ENCODE measurements around the gene SLC29A1. TPM values are rescaled to one million over a fixed set of nuclear protein-coding genes. Genes with fewer than 3 reads are reported as not detected.
"Not testable (repeated sequence)": the region's sequence is repeated elsewhere in the genome, so short reads cannot be mapped to it uniquely, and the experiment has no call there.

SLC29A1 gene
- total RNA-seq, 1 donor, result 9.5 TPM

GRCh38 chr6:44228433-44228832, 5.0 kb downstream of the SLC29A1 start:
- TF ChIP-seq, protein P1, sequence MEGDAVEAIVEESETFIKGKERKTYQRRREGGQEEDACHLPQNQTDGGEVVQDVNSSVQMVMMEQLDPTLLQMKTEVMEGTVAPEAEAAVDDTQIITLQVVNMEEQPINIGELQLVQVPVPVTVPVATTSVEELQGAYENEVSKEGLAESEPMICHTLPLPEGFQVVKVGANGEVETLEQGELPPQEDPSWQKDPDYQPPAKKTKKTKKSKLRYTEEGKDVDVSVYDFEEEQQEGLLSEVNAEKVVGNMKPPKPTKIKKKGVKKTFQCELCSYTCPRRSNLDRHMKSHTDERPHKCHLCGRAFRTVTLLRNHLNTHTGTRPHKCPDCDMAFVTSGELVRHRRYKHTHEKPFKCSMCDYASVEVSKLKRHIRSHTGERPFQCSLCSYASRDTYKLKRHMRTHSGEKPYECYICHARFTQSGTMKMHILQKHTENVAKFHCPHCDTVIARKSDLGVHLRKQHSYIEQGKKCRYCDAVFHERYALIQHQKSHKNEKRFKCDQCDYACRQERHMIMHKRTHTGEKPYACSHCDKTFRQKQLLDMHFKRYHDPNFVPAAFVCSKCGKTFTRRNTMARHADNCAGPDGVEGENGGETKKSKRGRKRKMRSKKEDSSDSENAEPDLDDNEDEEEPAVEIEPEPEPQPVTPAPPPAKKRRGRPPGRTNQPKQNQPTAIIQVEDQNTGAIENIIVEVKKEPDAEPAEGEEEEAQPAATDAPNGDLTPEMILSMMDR (IDR thresholded peaks at IDR 0.05; ENCODE audit: insufficient read depth, low read depth, low read length), result no peak
- no peak for DNase-seq (ENCODE audit: low read depth)

DNA sequence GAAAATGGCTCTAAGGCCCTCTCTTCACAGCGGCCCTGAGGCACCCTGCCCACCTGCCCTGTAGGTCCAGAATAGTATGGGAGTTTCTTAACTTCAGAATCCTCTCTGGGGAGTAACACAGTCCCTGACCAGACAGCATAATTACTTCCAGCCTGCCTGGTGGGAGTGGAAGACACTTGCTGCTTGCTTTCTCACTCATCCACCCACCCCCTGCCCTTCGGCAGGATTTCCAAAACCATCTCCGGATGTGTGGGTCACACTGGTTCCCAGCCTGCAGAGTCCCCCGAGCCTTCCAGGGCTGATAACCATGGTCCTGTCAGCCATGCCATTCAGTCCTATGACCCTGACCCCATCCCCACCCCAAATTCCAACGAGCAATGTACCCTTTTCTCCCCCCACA, 5.4 kb downstream of the SLC29A1 start:
- no peak for DNase-seq (ENCODE audit: low read depth)
- H3K4me3 ChIP-seq (ENCODE audit: low read depth, low read length), result no peak overlapping the region
- TF ChIP-seq, protein P1 (IDR thresholded peaks at IDR 0.05; ENCODE audit: insufficient read depth, low read depth, low read length), result no peak

More at GRCh38 chr6:44228433-44228832, 5.0 kb downstream of the SLC29A1 start:
- H3K4me3 ChIP-seq (ENCODE audit: low read depth, low read length), result no peak overlapping the region

GRCh38 chr6:44229376-44230033, 6.1 kb downstream of the SLC29A1 start:
- H3K4me3 ChIP-seq (ENCODE audit: low read depth, low read length), result no peak overlapping the region
- DNase-seq (ENCODE audit: low read depth), result no peak
- TF ChIP-seq, protein P1 (IDR thresholded peaks at IDR 0.05; ENCODE audit: insufficient read depth, low read depth, low read length), result no peak

DNA sequence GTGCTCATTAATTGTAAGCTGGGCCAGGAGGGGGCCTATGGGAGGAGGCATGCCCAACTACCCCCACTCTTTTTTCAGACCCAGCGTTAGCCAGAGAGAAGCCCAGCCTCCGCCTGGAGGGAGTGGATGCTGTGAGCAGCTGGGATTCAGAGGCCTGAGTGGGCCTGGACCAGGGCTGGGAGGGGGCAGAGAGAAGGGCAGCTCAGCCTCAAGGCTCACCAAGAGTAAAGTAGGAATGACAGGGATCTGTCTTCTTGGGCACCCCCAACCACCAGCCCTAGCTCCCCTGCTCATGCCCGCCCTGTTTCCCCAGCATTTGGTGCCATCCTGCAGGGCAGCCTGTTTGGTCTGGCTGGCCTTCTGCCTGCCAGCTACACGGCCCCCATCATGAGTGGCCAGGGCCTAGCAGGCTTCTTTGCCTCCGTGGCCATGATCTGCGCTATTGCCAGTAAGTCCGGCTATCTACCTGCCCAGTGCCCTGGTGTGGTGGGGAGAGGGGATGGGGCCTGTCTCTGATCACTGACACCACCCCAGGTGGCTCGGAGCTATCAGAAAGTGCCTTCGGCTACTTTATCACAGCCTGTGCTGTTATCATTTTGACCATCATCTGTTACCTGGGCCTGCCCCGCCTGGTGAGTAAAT, 6.8 kb downstream of the SLC29A1 start:
- H3K4me3 ChIP-seq (ENCODE audit: low read depth, low read length), result no peak overlapping the region
- TF ChIP-seq, protein P1 (IDR thresholded peaks at IDR 0.05; ENCODE audit: insufficient read depth, low read depth, low read length), result no peak
- DNase-seq (ENCODE audit: low read depth), result no peak

- not testable (repeated sequence) for DNase-seq (ENCODE audit: low read depth); H3K4me3 ChIP-seq (ENCODE audit: low read depth, low read length)
These were observed 8.0 kb downstream of the SLC29A1 start for GRCh38 chr6:44231426-44231825.

DNA sequence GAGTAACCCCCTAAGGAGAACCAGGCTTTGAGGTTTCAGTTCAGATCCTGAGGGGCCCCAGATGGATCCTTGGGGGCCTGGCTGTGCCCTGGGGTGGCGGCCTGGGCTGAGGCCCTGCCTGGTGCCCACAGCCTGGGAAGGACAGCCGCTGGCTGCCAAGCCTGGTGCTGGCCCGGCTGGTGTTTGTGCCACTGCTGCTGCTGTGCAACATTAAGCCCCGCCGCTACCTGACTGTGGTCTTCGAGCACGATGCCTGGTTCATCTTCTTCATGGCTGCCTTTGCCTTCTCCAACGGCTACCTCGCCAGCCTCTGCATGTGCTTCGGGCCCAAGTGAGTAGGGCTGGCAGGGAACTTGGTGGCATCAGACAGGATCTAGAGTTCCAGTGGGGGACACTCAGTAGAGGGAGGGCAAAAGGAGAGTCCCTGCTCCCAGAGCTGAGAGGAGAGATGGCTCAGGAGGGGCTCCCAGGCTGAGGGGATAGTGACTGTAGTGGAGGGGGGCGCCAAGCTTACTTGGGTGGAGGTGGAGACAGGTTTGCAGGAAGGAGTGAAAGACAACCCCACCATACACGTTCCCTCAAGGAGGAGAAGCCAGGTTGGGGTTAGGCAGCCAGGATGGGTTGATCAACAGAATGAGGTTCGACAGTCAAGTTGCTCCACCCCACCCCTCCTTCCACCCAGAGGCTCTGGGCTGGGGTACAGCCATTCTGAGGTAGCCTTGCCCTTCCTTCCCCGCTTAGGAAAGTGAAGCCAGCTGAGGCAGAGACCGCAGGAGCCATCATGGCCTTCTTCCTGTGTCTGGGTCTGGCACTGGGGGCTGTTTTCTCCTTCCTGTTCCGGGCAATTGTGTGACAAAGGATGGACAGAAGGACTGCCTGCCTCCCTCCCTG, 9.5 kb downstream of the SLC29A1 start:
- DNase-seq (ENCODE audit: low read depth), result no peak
- H3K4me3 ChIP-seq (ENCODE audit: low read depth, low read length), result no peak overlapping the region
- TF ChIP-seq, protein P1 (IDR thresholded peaks at IDR 0.05; ENCODE audit: insufficient read depth, low read depth, low read length), result no peak

DNA sequence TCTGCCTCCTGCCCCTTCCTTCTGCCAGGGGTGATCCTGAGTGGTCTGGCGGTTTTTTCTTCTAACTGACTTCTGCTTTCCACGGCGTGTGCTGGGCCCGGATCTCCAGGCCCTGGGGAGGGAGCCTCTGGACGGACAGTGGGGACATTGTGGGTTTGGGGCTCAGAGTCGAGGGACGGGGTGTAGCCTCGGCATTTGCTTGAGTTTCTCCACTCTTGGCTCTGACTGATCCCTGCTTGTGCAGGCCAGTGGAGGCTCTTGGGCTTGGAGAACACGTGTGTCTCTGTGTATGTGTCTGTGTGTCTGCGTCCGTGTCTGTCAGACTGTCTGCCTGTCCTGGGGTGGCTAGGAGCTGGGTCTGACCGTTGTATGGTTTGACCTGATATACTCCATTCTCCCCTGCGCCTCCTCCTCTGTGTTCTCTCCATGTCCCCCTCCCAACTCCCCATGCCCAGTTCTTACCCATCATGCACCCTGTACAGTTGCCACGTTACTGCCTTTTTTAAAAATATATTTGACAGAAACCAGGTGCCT, 10.2 kb downstream of the SLC29A1 start:
- H3K4me3 ChIP-seq (ENCODE audit: low read depth, low read length), result no peak overlapping the region
- TF ChIP-seq, protein P1 (IDR thresholded peaks at IDR 0.05; ENCODE audit: insufficient read depth, low read depth, low read length), result no peak
- no peak for DNase-seq (ENCODE audit: low read depth)
